Left lung (tissue), 10 donors: ENCODE measurements around the gene AK9. TPM values are rescaled to one million over a fixed set of nuclear protein-coding genes. Genes with fewer than 3 reads are reported as not detected.
A peak's percentile ranks its signal among the peaks of the same experiment; 100 is the strongest.
"Not testable (repeated sequence)": the region's sequence is repeated elsewhere in the genome, so short reads cannot be mapped to it uniquely, and the experiment has no call there.

ENCODE experiments used
- ATAC-seq: fragments of 200-7000 bp; cut with Tn5 transposase; one replicate; pipeline ENCODE4 v1.9.1; 2020; ENCODE audit warnings: moderate library complexity
- DNase-seq, 4 donors: peaks; one replicate each; pipeline ENCODE4 v3.0.0-alpha.2; 2013 to 2020
- H3K27ac ChIP-seq, 2 donors: fragments of 200-600 bp; sonication (generic) in 1 of 2; one replicate each; pipeline versions ENCODE4 v1.5.0 to v1.8.0; 2020 to 2021
- H3K27me3 ChIP-seq, 2 donors: fragments of 200-600 bp; sonication (generic) in 1 of 2; one replicate each; pipeline versions ENCODE4 v1.5.0 to v1.8.0; 2020 to 2021
- H3K36me3 ChIP-seq, 2 donors: fragments of 200-600 bp; sonication (generic) in 1 of 2; one replicate each; pipeline versions ENCODE4 v1.5.0 to v1.8.0; 2020 to 2021
- H3K4me1 ChIP-seq, 2 donors: fragments of 200-600 bp; one replicate each; pipeline ENCODE4 v1.8.0; 2021
- H3K4me3 ChIP-seq, 2 donors: fragments of 200-600 bp; sonication (generic) in 1 of 2; one replicate each; pipeline versions ENCODE4 v1.5.0 to v1.8.0; 2020 to 2021; ENCODE audit warnings: mild to moderate bottlenecking in 1 of 2
- H3K9me3 ChIP-seq, 2 donors: fragments of 200-600 bp; sonication (generic) in 1 of 2; one replicate each; pipeline versions ENCODE4 v1.5.0 to v1.8.0; 2020 to 2021
- intact Hi-C, 2 donors: fragments of 100-400 bp; cut with DNase I; formaldehyde crosslinking; loops; one replicate each; pipeline versions ENCODE4 v1.11.2 to v1.14.2; 2022
- polyA plus RNA-seq, 6 donors: library from polyadenylated mRNA; unstranded; fragments of 120-200 nt; gene quantifications; one replicate each; pipeline ENCODE4 v1.2.1, GENCODE V29; 2013; ENCODE audit not compliant: insufficient read length in 6 of 6
- total RNA-seq, 2 donors: library from RNA; stranded (reverse); fragmentation: NEBNext Ultra II Directional; extraction: Animal tissue kit (Norgen Biotek cat#: 25700); gene quantifications; one replicate each; pipeline ENCODE4 v1.2.1, GENCODE V29; 2021
- TF ChIP-seq, protein P1 (sequence below), 2 donors: fragments of 200-600 bp; sonication (generic) in 1 of 2; IDR thresholded peaks; one replicate each; pipeline versions ENCODE4 v1.5.0 to v1.8.0; 2021; ENCODE audit warnings: antibody characterized with exemption in 2 of 2
- donor health status: DM: no; HTN: yes; CAD: no.
- donor health status: DM: no; HTN: no; CAD: no.

The AK9 gene
- total and polyA plus RNA-seq, 8 donors = 4.6 to 18.1 (median 13.3) TPM

DNA sequence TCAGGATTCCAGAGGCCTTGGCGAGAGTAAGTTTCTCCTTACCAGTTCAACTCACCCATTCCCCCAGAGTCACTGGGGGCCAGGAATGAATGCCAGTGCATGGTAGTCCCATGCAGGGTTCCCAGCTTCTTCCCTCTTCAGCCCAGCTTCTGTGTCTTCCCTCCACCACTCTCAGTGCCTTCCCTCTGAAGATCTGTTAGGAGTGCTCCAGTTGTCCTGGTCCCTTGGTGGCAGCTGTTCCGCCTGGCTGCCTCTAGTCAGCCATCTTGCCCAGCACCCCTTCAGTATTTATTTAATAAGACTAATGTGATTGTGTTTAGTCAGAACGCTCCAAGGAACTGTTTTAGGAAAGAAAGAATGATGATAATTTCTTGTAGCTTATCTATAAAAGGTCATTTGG lies 23.2 kb upstream of the AK9 start:
- Histone ChIP-seq H3K36me3 (peaks cover 0 to 23% of the 10 kb centered on the region in 2 donors), H3K9me3 (no peaks in the 10 kb centered on the region), H3K27ac (no peak overlapping the region), H3K27me3 (no peaks in the 10 kb centered on the region), H3K4me3 (no peak overlapping the region), H3K4me1 (no peaks in the 10 kb centered on the region)
- DNase-seq (no peak), ATAC-seq (no peak)
- intact Hi-C loops = no loop called here
- TF ChIP-seq, protein P1, sequence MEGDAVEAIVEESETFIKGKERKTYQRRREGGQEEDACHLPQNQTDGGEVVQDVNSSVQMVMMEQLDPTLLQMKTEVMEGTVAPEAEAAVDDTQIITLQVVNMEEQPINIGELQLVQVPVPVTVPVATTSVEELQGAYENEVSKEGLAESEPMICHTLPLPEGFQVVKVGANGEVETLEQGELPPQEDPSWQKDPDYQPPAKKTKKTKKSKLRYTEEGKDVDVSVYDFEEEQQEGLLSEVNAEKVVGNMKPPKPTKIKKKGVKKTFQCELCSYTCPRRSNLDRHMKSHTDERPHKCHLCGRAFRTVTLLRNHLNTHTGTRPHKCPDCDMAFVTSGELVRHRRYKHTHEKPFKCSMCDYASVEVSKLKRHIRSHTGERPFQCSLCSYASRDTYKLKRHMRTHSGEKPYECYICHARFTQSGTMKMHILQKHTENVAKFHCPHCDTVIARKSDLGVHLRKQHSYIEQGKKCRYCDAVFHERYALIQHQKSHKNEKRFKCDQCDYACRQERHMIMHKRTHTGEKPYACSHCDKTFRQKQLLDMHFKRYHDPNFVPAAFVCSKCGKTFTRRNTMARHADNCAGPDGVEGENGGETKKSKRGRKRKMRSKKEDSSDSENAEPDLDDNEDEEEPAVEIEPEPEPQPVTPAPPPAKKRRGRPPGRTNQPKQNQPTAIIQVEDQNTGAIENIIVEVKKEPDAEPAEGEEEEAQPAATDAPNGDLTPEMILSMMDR (IDR thresholded peaks at IDR 0.05) = no peak

DNA sequence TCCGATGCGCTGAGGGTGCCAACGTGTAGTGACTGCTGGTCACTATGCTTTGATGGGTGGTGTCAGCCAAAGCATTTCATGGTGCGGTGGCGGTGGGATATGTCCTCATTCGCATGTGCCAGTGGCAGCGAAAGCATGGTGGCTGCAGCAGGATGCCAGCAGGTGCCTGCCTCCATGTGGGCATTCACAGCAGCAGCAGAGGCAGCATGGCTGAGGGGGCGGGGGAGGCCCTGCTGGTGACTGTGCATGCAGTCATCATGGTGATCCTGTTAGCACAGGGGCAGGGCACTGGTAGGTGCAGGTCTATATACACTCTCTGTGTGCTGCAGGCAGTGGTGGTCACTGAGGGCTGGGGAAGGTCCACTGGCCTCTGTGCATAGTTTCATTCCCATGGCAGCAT lies 22.1 kb upstream of the AK9 start:
- no peaks in the 10 kb centered on the region for H3K27me3 ChIP-seq
- DNase-seq (peak in 1 of 4 donors; percentile 64), ATAC-seq (no peak)
- intact Hi-C loops = no loop called here
- peaks cover 0 to 18% of the 10 kb centered on the region in 2 donors for H3K36me3 ChIP-seq
- no peaks in the 10 kb centered on the region for H3K4me1 ChIP-seq
- TF ChIP-seq, protein P1 (IDR thresholded peaks at IDR 0.05) = no peak
- no peaks in the 10 kb centered on the region for H3K9me3 ChIP-seq
- no peak overlapping the region for H3K27ac ChIP-seq
- no peak overlapping the region for H3K4me3 ChIP-seq

DNA sequence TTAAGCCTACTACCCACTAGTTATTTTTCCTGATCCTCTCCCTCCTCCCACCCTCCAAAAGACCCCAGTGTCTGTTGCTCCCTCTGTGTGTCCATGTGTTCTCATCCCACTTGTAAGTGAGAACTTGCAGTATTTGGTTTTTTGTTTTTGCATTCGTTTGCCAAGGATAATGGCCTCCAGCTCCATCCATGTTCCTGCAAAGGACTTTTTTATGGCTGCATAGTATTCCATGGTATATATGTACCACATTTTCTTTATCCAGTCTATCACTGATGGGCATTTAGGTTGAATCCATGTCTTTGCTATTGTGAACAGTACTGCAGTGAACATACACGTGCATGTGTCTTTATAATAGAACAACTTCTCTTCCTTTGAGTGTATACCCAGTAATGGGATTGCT lies 17.1 kb upstream of the AK9 start:
- H3K9me3 ChIP-seq, H3K27me3 ChIP-seq, H3K4me3 ChIP-seq, DNase-seq, H3K36me3 ChIP-seq, H3K27ac ChIP-seq, ATAC-seq: not testable (repeated sequence)
- intact Hi-C loops = loop anchor here in 1 of 2 donors (5.0 to 10.0 kb wide), 2 partner anchors 329 to 687 kb away; no protein-coding TSS in a partner anchor
- H3K4me1 ChIP-seq = peaks cover 0 to 26% of the 10 kb centered on the region in 2 donors

DNA sequence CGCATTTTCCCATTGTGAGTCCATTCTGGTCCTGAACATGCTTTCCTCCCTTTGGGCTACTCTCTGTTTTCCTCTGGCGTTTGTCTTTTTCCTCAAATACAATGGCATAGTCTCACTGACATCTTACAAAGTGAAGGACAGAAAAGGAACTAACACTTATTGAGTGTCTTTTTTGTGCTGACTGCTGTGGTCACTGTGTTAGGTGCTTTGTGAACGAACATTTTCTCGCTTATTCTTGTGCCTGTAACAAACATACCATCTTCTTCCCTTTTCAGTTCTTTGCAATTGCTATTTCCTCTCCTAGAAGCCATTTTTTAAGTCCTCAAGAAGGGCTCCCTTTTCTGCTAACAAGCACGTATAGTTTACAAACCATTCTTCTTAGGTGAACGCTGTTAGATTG lies 15.5 kb upstream of the AK9 start:
- no peak for ATAC-seq
- peak overlapping the region in 1 of 2 donors; percentile 42 for H3K27ac ChIP-seq
- intact Hi-C loops = loop anchor here in 1 of 2 donors (5.0 to 10.0 kb wide), 2 partner anchors 331 to 688 kb away; no protein-coding TSS in a partner anchor
- H3K36me3 ChIP-seq = no peaks in the 10 kb centered on the region
- TF ChIP-seq, protein P1 (IDR thresholded peaks at IDR 0.05) = no peak
- no peak for DNase-seq
- no peaks in the 10 kb centered on the region for H3K9me3 ChIP-seq
- H3K4me1 ChIP-seq = peaks cover 0 to 42% of the 10 kb centered on the region in 2 donors
- no peak overlapping the region for H3K4me3 ChIP-seq
- H3K27me3 ChIP-seq = no peaks in the 10 kb centered on the region

DNA sequence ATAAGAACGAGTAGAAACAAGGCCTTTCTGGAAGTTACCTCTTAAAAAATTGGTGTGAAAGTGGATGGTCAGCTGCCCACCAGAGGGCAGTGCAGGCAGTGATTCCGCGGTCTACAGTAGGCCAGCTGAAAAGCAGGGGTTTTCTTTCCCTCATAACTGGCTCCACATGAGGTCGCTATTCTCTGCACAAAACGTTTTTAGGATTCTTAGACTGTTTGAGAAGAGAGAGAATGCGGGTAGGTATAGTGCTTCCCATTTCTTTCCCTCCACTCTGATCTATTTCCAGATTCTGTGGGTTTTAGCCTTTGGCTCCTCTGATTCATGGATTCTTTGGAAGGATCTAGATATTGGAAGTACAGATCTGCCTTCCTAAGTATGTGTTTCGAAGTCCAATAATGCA lies 14.3 kb upstream of the AK9 start:
- intact Hi-C loops = loop anchor here in 1 of 2 donors (5.0 to 10.0 kb wide), 2 partner anchors 332 to 690 kb away; no protein-coding TSS in a partner anchor

More for the DNA sequence above, 14.3 kb upstream of the AK9 start:
- ATAC-seq (peak; percentile 99), DNase-seq (peak; percentile 77 to 90 (median 84))
- Histone ChIP-seq H3K4me3 (no peak overlapping the region), H3K4me1 (peaks cover 0 to 55% of the 10 kb centered on the region in 2 donors), H3K27ac (no peak overlapping the region), H3K27me3 (no peaks in the 10 kb centered on the region), H3K9me3 (no peaks in the 10 kb centered on the region), H3K36me3 (no peaks in the 10 kb centered on the region)
- TF ChIP-seq, protein P1 (IDR thresholded peaks at IDR 0.05) = peak; percentile 88 to 94
